AG09309 (cell line): ENCODE measurements around the gene KCNQ2.
A peak's percentile ranks its signal among the peaks of the same experiment; 100 is the strongest.
"Not testable (repeated sequence)": the region's sequence is repeated elsewhere in the genome, so short reads cannot be mapped to it uniquely, and the experiment has no call there.

Experiments used
- DNase-seq: peaks from one replicate; pipeline ENCODE4 v3.0.0-alpha.2; 2010; ENCODE audit warnings: low read depth
- H3K4me3 ChIP-seq: 2 replicates; pipeline ENCODE4 v1.5.1; 2011; ENCODE audit warnings: mild to moderate bottlenecking, low read depth, low read length, moderate library complexity; ENCODE audit not compliant: control insufficient read depth
- TF ChIP-seq, protein P1 (sequence below): IDR thresholded peaks from 2 replicates; pipeline ENCODE4 v1.5.1; 2011; ENCODE audit warnings: mild to moderate bottlenecking, low read depth, low read length, inconsistent platforms; ENCODE audit not compliant: insufficient read depth, control insufficient read depth; ENCODE audit errors: missing control alignments

Gene KCNQ2

DNA sequence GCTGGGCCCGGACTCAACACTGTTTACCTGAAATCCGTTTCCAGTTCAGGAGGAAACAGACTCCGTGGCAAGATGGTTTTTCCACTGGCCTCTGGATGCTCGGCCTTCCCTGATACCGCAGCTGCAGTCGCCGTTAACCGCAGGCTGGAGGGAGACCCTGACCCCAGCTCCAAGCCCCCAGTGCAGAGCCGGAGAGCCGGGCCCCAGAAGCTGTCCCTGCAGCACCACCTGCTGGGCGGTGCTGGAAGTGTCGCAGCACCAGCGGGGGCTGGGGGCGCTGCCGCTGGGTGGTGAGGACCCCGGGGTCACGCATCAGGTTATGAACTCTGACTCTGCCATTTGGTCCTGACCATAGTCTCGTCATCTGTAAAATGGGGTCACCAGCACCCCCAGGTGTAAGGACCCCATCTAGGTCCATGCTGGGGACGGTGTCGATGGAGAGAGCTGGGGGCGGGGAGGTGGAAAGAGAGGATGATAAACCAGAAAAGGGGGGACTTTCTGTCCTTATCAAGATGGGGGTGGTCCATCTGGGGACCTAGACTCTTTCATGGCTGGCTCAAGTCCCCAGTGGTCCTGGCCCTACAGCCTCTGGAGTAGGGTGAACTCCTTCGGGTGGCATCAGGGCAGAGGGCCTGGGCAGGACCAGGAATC lies 90.5 kb downstream of the KCNQ2 start:
- no peak for DNase-seq

GRCh38 chr20:63380346-63380870 lies 92.0 kb downstream of the KCNQ2 start:
- TF ChIP-seq, protein P1, sequence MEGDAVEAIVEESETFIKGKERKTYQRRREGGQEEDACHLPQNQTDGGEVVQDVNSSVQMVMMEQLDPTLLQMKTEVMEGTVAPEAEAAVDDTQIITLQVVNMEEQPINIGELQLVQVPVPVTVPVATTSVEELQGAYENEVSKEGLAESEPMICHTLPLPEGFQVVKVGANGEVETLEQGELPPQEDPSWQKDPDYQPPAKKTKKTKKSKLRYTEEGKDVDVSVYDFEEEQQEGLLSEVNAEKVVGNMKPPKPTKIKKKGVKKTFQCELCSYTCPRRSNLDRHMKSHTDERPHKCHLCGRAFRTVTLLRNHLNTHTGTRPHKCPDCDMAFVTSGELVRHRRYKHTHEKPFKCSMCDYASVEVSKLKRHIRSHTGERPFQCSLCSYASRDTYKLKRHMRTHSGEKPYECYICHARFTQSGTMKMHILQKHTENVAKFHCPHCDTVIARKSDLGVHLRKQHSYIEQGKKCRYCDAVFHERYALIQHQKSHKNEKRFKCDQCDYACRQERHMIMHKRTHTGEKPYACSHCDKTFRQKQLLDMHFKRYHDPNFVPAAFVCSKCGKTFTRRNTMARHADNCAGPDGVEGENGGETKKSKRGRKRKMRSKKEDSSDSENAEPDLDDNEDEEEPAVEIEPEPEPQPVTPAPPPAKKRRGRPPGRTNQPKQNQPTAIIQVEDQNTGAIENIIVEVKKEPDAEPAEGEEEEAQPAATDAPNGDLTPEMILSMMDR: no peak
- DNase-seq: no peak
- H3K4me3 ChIP-seq: no peak overlapping the region

More for the DNA sequence above, 90.5 kb downstream of the KCNQ2 start:
- TF ChIP-seq, protein P1: peak; percentile 92
- H3K4me3 ChIP-seq: no peak overlapping the region

DNA sequence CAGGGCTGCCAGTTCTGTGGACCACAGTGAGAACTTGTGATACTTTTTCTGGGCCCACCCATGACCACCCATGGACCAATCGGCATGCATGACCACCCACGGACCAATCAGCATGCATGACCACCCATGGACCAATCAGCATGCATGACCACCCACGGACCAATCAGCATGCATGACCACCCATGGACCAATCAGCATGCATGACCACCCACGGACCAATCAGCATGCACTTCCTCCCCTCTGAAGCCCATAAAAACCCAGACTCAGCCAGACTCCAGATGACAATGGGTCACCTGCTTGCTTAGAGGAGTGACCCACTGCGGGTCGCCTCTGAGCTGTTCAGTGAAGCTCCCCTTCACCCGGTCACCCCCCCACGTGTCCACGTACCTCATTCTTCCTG lies 92.6 kb downstream of the KCNQ2 start:
- not testable (repeated sequence) for DNase-seq

GRCh38 chr20:63379296-63379695 lies 93.2 kb downstream of the KCNQ2 start:
- no peak for DNase-seq
- TF ChIP-seq, protein P1: no peak

More for the DNA sequence above, 92.6 kb downstream of the KCNQ2 start:
- H3K4me3 ChIP-seq: not testable (repeated sequence)

GRCh38 chr20:63378626-63379025 lies 93.8 kb downstream of the KCNQ2 start:
- TF ChIP-seq, protein P1: no peak
- H3K4me3 ChIP-seq: no peak overlapping the region
- no peak for DNase-seq

More at GRCh38 chr20:63379296-63379695, 93.2 kb downstream of the KCNQ2 start:
- H3K4me3 ChIP-seq: no peak overlapping the region

DNA sequence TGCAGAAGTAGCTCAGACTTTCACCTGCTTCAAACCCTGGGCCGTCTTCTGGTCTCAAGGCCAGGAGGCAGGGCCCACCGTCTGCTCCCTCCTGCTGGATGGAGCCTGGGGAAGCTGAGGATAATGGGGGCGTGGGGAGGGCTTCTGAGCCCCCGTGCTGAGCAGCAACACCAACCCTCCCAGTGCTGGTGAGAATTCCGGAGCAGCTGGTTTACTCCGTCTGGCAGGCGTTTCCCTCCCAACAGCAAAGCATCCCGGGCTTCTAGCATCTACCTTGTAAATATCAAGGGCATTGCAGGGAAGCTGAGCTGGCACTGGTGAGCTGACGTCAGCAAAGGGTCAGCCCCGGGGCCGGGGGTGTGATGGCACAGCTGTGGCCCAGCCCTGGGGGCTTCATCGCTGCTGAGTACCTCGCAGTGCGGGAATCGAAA lies 94.5 kb downstream of the KCNQ2 start:
- DNase-seq: no peak
- TF ChIP-seq, protein P1: no peak
- no peak overlapping the region for H3K4me3 ChIP-seq

GRCh38 chr20:63377256-63377941 lies 95.1 kb downstream of the KCNQ2 start:
- DNase-seq: no peak
- TF ChIP-seq, protein P1: no peak
- no peak overlapping the region for H3K4me3 ChIP-seq
